Measurements from ENCODE around the gene TIMP3.
"Not testable (repeated sequence)": the region's sequence is repeated elsewhere in the genome, so short reads cannot be mapped to it uniquely, and the experiment has no call there.

The TIMP3 gene

DNA sequence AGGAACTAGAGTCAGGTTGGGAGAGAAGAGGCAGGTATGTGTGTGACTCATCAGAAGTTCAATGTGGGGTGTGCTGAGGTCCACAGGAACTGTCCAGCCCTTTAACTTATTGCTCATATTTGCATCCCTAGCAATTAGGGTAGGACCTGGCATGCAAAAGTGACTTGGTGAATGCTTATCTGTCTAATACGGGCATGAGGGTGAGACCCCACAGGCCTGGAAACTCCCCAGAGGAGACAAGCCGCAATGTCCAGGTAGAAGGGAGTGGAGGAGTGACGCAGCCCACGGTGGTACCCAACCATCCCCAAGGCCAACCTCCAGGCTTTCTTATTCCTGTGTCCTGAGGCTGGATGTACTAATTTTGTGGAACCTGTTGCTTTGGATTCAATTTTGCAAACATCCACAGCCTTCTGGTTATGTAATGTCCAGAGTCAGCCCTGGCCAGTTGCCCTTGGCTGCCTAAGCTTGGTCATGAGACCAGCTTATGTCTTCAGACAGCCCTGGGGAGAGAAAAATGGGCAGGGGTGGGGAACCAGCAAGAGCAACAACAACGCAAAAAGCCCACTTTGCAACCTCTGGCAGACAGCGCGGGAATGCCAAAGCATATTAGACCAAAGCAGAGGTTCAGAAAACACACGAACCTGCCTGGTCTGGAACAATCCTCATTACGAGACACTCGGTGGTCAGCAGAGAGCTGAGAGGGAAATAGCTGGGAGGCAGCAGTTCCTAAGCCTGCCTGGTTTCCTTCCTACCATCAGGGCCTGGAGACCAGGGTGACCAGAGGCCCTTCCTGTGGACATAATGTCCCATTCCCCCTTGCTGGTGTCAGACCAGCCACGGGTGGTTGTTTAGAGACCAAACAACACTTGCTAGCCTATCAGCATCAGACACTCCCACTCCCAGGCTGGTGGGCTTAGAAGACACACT lies 49.3 kb downstream of the TIMP3 start:
- FAIRE-seq (no peak), DNase-seq (ENCODE audit: insufficient read length, low spot score) (no peak)

DNA sequence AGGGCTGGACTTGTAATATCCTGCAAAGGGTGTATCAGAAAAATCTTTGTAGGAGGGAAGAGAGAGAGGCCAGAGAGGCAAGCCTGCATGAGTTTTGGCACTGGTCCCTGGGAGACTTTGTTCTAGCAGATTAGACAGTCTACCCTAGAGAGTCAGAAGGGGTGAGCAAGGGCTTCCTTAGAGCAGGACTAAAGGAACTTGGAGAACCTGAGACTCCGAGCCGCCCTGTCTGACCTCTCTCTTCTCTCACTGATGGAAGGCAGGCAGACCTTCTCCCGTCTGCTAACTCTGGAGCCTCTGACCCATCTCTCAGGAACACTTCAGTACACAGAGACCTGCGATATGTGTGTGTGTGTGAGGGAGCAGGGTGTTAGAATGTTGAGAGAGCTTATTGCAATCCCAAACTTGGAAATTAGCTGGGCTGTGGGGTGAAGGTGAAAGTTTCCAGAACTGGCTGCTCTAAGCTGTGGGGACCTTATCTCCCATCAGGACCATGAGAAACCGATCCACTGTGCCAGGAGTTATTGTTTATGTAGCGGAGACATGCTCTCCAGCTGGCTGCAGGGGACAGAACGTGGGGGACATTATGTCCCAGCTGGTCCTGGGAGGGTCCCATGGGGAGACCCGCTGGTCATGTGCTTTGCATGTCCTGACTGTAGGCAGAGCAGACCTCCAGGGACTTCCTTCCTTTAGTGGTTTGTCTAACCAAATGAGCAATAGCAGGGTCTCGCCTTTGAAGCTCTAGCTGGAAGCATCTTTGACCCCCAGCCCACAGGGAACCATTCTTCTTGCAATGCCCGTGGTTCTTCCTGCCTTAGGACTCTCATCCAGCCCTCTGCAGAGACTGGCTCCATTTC lies 51.1 kb downstream of the TIMP3 start:
- FAIRE-seq (no peak), DNase-seq (ENCODE audit: insufficient read length, low spot score) (no peak)

- DNase-seq (ENCODE audit: insufficient read length, low spot score) (no peak), FAIRE-seq (no peak)
These were observed 52.2 kb downstream of the TIMP3 start for GRCh38 chr22:32853662-32854061.

- FAIRE-seq (no peak), DNase-seq (ENCODE audit: insufficient read length, low spot score) (no peak)
These were observed 52.9 kb downstream of the TIMP3 start for GRCh38 chr22:32854351-32854804.

DNA sequence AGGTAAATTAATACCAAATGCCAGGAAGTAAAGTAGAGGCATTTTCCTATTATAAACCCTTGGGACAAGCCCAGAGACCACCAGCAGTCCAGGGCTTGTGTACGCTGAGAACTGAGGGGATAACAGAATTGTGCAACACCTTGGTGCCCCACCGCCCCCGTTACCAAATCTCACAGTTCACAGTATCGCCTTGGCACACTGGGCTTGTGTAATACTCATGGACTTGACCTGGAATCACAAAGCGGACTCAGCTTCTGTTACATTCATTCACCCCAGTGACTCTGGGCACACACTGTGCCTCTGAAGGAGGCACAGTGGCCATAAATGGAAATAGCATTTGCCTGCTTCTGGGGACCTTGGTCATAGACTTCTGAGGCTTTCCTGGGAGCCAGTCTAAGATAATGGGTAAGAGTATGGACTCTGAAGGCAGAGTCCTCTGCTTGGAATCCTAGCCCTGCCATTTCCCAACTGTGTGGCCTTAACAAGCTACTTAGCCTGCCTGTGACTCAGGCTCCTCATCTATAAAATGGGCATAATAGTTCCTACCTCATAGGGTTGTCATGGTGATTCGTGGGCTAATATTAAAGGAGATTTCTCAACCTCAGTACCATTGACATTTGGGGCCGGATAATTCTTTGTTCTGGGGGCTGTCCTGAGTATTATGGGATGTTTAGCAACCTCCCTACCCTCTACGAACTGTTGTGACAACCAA lies 53.7 kb downstream of the TIMP3 start:
- no peak for FAIRE-seq

GRCh38 chr22:32858121-32858703 lies 56.7 kb downstream of the TIMP3 start:
- DNase-seq (ENCODE audit: insufficient read length, low spot score) (no peak), FAIRE-seq (no peak)

More for the DNA sequence above, 53.7 kb downstream of the TIMP3 start:
- DNase-seq (ENCODE audit: insufficient read length, low spot score) = no peak

DNA sequence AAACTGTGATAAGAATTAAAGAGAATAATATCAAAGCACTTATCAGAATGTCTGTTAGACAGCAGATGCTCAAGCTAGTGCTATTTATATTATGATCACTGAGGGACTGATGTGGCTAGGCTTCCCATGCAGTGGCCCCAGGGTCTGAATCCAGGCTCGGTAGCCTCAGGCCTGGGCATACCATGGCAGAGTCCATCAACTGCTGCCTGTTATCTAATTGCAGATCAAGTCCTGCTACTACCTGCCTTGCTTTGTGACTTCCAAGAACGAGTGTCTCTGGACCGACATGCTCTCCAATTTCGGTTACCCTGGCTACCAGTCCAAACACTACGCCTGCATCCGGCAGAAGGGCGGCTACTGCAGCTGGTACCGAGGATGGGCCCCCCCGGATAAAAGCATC lies 57.5 kb downstream of the TIMP3 start:
- no peak for DNase-seq (ENCODE audit: insufficient read length, low spot score)
- FAIRE-seq = no peak

GRCh38 chr22:32859743-32860142 lies 58.2 kb downstream of the TIMP3 start:
- DNase-seq (ENCODE audit: insufficient read length, low spot score) (no peak), FAIRE-seq (no peak)

DNA sequence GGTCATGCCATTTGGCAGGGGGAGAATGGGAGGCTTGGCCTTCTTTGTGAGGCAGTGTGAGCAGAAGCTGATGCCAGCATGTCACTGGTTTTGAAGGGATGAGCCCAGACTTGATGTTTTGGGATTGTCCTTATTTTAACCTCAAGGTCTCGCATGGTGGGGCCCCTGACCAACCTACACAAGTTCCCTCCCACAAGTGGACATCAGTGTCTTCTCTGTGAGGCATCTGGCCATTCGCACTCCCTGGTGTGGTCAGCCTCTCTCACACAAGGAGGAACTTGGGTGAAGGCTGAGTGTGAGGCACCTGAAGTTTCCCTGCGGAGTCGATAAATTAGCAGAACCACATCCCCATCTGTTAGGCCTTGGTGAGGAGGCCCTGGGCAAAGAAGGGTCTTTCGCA lies 59.8 kb downstream of the TIMP3 start:
- DNase-seq (ENCODE audit: insufficient read length, low spot score) (no peak), FAIRE-seq (no peak)

- FAIRE-seq (no peak), DNase-seq (ENCODE audit: insufficient read length, low spot score) (no peak)
These were observed 60.6 kb downstream of the TIMP3 start for GRCh38 chr22:32862083-32862482.

DNA sequence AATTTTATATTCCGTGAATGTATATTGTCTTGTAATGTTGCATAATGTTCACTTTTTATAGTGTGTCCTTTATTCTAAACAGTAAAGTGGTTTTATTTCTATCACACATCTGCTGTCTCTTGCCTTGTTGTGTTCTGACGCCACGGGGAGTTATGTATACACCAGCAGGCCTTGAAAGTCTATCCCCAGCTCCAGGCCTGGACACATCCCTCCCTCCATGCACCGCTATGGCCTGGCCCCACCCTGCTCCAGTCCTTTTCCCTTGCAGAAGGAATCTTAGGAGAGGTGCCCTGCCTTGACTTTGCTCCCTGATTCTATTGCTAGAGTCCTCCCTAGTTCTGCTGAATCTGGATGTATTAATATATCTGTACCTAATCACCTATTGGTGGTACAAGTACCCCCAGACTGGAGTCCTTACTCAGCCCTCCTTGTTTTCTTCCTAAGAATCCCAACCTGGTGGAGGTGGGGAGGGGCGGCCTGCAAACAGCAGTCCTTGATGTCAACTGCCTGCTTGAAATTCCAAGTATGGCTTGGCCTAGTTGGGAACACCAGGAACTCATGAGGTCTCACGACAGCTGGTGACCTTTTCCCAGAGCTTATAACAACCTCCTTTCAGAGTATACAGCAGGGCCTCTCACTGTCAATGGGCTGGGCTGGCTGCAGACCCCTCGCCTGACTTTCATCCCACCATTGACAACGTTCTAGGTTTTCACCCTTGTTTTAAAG lies 61.6 kb downstream of the TIMP3 start:
- no peak for DNase-seq (ENCODE audit: insufficient read length, low spot score)
- FAIRE-seq = no peak

GRCh38 chr22:32864041-32864440 lies 62.5 kb downstream of the TIMP3 start:
- DNase-seq (ENCODE audit: insufficient read length, low spot score) (no peak), FAIRE-seq (no peak)

DNA sequence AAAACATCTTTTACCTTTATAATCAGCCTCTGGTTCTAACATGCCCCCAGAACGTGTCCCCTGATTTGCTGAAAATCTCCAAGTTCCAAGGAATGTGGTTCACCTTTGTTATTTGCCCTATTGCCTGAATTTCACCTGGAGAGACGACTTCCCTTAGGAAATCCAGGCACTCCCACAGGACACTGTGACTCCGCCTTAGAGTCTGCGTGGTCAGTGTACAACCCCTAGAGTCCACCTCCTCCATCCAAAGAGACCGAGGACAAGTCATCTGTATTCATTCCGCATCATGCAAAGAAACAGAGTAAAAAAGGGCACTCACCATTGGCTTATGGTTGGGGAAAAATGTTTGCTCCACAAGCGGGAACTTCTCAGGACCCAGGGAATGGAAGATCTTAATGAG lies 63.1 kb downstream of the TIMP3 start:
- FAIRE-seq (no peak), DNase-seq (ENCODE audit: insufficient read length, low spot score) (no peak)

- DNase-seq (ENCODE audit: insufficient read length, low spot score) = no peak
- FAIRE-seq = no peak
These were observed 65.4 kb downstream of the TIMP3 start for GRCh38 chr22:32866953-32867352.

DNA sequence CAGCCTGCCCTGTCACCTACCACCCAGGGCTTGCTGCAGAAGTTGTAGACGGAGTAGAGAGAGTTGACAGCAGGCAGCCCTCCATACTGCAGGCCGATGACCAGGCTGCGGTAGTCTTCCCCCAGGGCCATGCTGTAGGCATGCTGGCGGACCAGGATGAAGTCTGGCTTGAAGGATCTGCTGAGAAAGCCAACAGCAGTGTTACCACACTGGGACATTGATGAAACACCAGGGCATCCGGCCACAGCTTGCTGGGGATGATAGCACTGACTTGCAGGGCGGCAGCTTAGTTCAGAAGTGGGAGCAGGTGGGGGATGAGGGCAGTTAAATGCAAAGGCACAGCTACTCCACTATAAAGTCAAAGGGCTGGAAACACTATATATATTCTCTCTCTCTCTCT lies 67.4 kb downstream of the TIMP3 start:
- no peak for DNase-seq (ENCODE audit: insufficient read length, low spot score)
- FAIRE-seq = no peak

GRCh38 chr22:32870474-32870873 lies 69.0 kb downstream of the TIMP3 start:
- FAIRE-seq (no peak), DNase-seq (ENCODE audit: insufficient read length, low spot score) (no peak)

- FAIRE-seq = not testable (repeated sequence)
These were observed 72.1 kb downstream of the TIMP3 start for GRCh38 chr22:32873604-32874003.

GRCh38 chr22:32874385-32874784 lies 72.9 kb downstream of the TIMP3 start:
- DNase-seq (ENCODE audit: insufficient read length, low spot score) = no peak
- FAIRE-seq = no peak

More at GRCh38 chr22:32873604-32874003, 72.1 kb downstream of the TIMP3 start:
- DNase-seq (ENCODE audit: insufficient read length, low spot score) = not testable (repeated sequence)

- no peak for FAIRE-seq
- DNase-seq (ENCODE audit: insufficient read length, low spot score) = no peak
These were observed 73.5 kb downstream of the TIMP3 start for GRCh38 chr22:32874976-32875375.

DNA sequence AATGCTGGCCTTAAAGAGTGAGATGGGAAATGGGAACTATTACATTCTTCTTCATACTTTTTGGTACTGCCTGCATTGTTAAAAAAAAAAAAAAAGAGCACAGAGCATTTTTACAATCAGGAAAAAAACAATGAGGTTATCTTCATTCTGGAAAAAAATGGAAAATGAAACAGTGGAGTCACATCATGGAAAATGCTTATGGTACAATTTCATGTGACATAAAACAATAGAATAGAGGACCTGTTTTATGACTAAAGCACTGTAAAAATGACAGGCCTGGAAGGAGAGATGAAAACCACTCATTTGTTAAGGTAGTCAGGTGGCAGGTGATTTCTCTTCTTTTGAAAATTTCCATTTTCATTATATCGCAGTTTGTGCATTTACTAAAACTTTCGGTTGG lies 75.0 kb downstream of the TIMP3 start:
- FAIRE-seq (no peak), DNase-seq (ENCODE audit: insufficient read length, low spot score) (no peak)

All from GM19239 (cell line).